Measurements from ENCODE around the gene MINDY2. TPM values are rescaled to one million over a fixed set of nuclear protein-coding genes. Genes with fewer than 3 reads are reported as not detected.
"Not testable (repeated sequence)": the region's sequence is repeated elsewhere in the genome, so short reads cannot be mapped to it uniquely, and the experiment has no call there.

The MINDY2 gene
- polyA plus RNA-seq, 1 experiment, result 17.5 TPM

DNA sequence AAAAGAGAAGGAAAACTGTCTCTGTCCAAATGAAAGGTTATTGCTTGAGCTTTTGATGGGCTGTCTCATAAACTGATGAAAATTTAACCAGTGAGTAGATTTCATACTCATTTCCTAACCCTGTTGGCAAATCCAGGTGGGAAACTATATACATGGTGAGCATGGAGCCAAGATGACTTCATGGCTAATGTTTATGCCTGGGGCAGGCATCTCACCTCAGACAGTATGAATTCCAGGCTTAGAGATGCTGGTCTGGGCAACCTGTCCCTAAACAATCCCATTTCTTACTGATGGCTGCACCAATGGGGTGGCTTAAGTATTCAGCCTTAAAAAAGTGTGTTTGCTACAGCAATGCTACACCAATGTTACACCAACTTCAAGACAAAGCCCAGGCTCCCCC is 104.2 kb downstream of the MINDY2 start:
- Histone ChIP-seq H3K9me3 (ENCODE audit: control insufficient read depth, insufficient read depth, low read length) (no peaks in the 10 kb centered on the region), H3K27me3 (ENCODE audit: control insufficient read depth, insufficient read depth, low read length) (no peaks in the 10 kb centered on the region), H3K27ac (ENCODE audit: low read depth, low read length) (no peak overlapping the region), H3K4me3 (ENCODE audit: low read depth, low read length) (no peak overlapping the region)
- TF ChIP-seq, protein P1, sequence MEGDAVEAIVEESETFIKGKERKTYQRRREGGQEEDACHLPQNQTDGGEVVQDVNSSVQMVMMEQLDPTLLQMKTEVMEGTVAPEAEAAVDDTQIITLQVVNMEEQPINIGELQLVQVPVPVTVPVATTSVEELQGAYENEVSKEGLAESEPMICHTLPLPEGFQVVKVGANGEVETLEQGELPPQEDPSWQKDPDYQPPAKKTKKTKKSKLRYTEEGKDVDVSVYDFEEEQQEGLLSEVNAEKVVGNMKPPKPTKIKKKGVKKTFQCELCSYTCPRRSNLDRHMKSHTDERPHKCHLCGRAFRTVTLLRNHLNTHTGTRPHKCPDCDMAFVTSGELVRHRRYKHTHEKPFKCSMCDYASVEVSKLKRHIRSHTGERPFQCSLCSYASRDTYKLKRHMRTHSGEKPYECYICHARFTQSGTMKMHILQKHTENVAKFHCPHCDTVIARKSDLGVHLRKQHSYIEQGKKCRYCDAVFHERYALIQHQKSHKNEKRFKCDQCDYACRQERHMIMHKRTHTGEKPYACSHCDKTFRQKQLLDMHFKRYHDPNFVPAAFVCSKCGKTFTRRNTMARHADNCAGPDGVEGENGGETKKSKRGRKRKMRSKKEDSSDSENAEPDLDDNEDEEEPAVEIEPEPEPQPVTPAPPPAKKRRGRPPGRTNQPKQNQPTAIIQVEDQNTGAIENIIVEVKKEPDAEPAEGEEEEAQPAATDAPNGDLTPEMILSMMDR (IDR thresholded peaks at IDR 0.05; ENCODE audit: low read depth, low read length), result no peak
- POLR2A ChIA-PET, result no interaction called here
- no peak for DNase-seq (ENCODE audit: low read depth, low spot score)
- CTCF ChIA-PET, result no interaction called here

DNA sequence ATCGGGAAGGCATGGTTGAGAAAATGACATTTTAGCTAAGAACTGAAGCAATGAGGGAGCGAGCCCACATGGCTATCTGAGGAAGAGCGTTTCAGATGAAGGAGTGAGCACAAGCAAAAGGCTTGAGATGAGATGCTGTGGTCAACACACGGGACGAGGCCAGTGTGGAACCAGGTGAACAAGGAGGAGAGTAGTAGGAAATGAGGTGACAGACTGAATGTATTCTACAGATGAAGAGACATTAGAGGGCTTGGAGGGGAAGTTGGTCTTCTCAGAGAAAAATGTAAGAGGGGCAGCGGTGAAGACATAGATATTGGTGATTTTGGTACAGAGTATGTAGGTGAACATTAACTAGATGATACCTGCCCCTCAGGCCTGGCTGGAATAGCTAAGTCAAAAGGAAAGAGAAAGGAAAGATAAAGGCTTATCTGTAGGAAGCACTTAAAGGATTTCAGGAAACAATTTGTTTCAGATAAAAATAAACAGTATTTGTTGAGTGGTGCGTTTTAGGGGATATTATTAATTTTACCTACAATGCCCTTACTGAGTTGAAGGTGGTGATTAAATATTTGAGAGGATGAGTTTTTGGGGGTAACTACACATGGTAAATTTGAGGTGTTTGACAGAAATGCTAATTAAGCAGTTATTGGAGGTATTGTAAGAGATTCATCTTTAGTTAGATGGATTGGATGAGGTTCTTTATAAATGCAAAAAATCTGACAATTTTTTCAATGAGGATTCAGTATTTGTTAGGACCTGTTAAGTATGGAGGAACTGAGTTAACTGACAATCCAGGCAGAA is 105.4 kb downstream of the MINDY2 start:
- no peak for DNase-seq (ENCODE audit: low read depth, low spot score)
- ChIA-PET POLR2A (interaction anchor here (0.8 kb wide), 1 partner anchor 55 kb away, joined by 3 read pairs; no protein-coding TSS in a partner anchor), CTCF (no interaction called here)
- no peak overlapping the region for H3K27ac ChIP-seq (ENCODE audit: low read depth, low read length)
- no peaks in the 10 kb centered on the region for H3K27me3 ChIP-seq (ENCODE audit: control insufficient read depth, insufficient read depth, low read length)
- H3K4me3 ChIP-seq (ENCODE audit: low read depth, low read length), result no peak overlapping the region
- TF ChIP-seq, protein P1 (IDR thresholded peaks at IDR 0.05; ENCODE audit: low read depth, low read length), result no peak
- no peaks in the 10 kb centered on the region for H3K9me3 ChIP-seq (ENCODE audit: control insufficient read depth, insufficient read depth, low read length)

DNA sequence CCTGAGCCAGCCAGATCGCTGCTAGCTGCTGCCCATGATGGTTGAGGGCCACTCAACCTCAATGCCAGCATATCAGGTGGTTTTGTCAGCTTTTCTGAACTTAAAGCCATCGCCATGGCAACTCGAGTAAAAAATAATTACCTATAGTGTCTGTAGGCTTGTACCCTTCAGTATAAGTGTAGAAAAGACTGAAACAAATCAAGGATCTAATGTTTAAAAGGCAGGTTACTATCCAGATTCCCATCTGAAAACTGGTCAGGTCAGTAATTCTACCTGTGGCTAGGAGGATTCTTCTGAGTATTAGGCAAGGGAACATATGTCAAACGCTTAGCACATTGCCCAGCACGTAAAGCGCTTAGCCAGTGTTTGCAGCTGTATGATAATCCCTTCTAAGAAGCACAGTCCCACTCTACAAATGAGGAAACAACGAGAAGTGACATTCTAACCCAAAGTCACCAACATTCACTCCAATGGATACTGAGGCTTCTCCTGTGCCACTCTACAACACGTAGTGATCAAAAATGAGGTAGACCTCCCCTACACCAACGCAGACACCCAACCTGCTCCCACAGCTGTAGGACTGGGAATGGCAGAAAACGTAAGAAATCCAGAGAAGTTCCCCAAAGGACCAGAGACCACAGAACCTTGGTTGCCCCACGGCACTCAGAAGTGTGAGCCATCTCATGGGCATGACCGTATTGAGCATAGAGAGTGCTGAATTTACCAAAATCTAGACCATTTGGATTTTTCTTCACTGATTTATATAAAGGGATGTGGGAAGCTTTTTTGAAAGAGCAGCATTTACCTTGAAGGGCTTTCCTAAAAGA is 107.1 kb downstream of the MINDY2 start:
- no peaks in the 10 kb centered on the region for H3K27me3 ChIP-seq (ENCODE audit: control insufficient read depth, insufficient read depth, low read length)
- no peaks in the 10 kb centered on the region for H3K9me3 ChIP-seq (ENCODE audit: control insufficient read depth, insufficient read depth, low read length)
- ChIA-PET CTCF (no interaction called here), POLR2A (no interaction called here)
- no peak overlapping the region for H3K4me3 ChIP-seq (ENCODE audit: low read depth, low read length)
- H3K27ac ChIP-seq (ENCODE audit: low read depth, low read length), result no peak overlapping the region
- DNase-seq (ENCODE audit: low read depth, low spot score), result no peak
- TF ChIP-seq, protein P1 (IDR thresholded peaks at IDR 0.05; ENCODE audit: low read depth, low read length), result no peak

DNA sequence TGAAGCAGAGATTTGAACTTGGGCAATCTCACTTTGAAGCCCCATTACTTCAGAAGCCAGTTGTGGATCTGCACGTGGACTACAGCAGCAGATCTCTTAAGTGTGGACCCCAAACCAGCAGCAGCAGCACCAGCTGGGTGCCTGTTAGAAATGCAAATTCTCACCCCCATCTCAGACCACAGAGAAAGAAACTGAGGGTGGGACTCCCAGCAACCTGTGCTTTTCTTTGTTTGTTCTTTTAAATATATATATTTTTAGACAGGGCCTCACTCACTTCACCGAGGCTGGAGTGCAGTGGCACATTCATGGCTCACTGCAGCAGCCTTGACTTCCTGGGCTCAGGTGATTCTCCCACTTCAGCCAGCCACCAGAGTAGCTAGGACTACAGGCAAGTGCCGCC is 109.2 kb downstream of the MINDY2 start:
- H3K4me3 ChIP-seq (ENCODE audit: low read depth, low read length), result no peak overlapping the region
- POLR2A ChIA-PET, result no interaction called here
- no peak overlapping the region for H3K27ac ChIP-seq (ENCODE audit: low read depth, low read length)
- TF ChIP-seq, protein P1 (IDR thresholded peaks at IDR 0.05; ENCODE audit: low read depth, low read length), result no peak
- DNase-seq (ENCODE audit: low read depth, low spot score), result no peak
- H3K9me3 ChIP-seq (ENCODE audit: control insufficient read depth, insufficient read depth, low read length), result no peaks in the 10 kb centered on the region
- CTCF ChIA-PET, result no interaction called here
- no peaks in the 10 kb centered on the region for H3K27me3 ChIP-seq (ENCODE audit: control insufficient read depth, insufficient read depth, low read length)

DNA sequence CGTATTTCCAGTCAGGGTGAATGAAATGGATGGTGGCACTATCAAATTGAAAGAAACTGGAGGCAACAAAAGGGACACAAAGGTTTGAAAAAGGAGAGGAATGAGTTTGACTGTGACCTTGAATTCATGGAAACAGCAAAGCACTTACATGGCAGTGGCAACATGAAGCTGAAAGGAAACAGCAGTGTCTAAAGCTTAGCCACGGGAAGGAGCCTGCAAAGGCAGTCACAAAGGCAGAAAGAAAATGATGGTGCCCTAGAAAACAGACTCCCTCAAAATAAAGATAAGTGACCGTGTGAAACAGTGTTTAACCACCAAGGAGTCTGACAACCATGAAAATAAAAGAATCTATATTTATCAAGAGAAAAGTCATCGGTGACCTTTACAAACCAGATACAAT is 111.1 kb downstream of the MINDY2 start:
- Histone ChIP-seq H3K27me3 (ENCODE audit: control insufficient read depth, insufficient read depth, low read length) (no peaks in the 10 kb centered on the region), H3K27ac (ENCODE audit: low read depth, low read length) (no peak overlapping the region), H3K4me3 (ENCODE audit: low read depth, low read length) (no peak overlapping the region), H3K9me3 (ENCODE audit: control insufficient read depth, insufficient read depth, low read length) (no peaks in the 10 kb centered on the region)
- ChIA-PET CTCF (no interaction called here), POLR2A (interaction anchor here (0.7 kb wide), 1 partner anchor 9 kb away, joined by 6 read pairs; no protein-coding TSS in a partner anchor)
- no peak for DNase-seq (ENCODE audit: low read depth, low spot score)
- TF ChIP-seq, protein P1 (IDR thresholded peaks at IDR 0.05; ENCODE audit: low read depth, low read length), result no peak

DNA sequence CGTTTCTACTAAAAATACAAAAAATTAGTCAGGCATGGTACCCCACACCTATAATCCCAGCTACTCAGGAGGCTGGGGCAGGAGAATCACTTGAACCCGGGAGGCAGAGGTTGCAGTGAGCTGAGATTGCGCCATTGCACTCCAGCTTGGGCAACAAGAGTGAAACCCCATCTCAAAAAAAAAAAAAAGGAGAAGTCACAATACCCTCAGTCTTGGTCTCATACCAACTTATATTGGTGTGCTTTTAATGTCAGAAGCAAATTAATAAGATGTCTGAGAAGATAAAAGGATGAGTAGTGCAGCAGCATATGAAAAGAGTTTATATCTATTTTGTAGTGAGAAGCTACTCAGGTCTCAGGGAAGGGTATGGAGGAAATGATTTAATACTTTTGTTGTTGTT is 112.8 kb downstream of the MINDY2 start:
- H3K9me3 ChIP-seq (ENCODE audit: control insufficient read depth, insufficient read depth, low read length); DNase-seq (ENCODE audit: low read depth, low spot score); H3K27ac ChIP-seq (ENCODE audit: low read depth, low read length); H3K4me3 ChIP-seq (ENCODE audit: low read depth, low read length); H3K27me3 ChIP-seq (ENCODE audit: control insufficient read depth, insufficient read depth, low read length); POLR2A ChIA-PET: not testable (repeated sequence)
- CTCF ChIA-PET, result interaction anchor here (1.2 kb wide), 1 partner anchor 656 kb away, joined by 4 read pairs; no protein-coding TSS in a partner anchor
